Measurements from ENCODE around the gene MED7. TPM values are rescaled to one million over a fixed set of nuclear protein-coding genes. Genes with fewer than 3 reads are reported as not detected.

Gene MED7, protein sequence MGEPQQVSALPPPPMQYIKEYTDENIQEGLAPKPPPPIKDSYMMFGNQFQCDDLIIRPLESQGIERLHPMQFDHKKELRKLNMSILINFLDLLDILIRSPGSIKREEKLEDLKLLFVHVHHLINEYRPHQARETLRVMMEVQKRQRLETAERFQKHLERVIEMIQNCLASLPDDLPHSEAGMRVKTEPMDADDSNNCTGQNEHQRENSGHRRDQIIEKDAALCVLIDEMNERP
- total RNA-seq (10 to 100 TPM in 8 of 9 donors, 1 to 10 TPM in 1; 9.5 to 45.3 (median 17.2) TPM), polyA plus RNA-seq (10 to 100 TPM; 16.3 to 42.4 (median 19.6) TPM)
- long read RNA-seq, donor 1, transcript MED7-201 (2 exons, 2,402 nt): major isoform, 16 of 19 reads
- long read RNA-seq, donor 1, partial matches to known transcripts: 0 of 19 reads
- long read RNA-seq, donor 1, other reads (novel, unspliced or antisense): 0 of 19 reads
- long read RNA-seq, donor 2, transcript MED7-201 (2 exons, 2,402 nt): major isoform, 7 of 7 reads
- long read RNA-seq, donor 2, partial matches to known transcripts: 0 of 7 reads
- long read RNA-seq, donor 2, other reads (novel, unspliced or antisense): 0 of 7 reads
- long read RNA-seq, donor 3, transcript MED7-201 (2 exons, 2,402 nt): major isoform, 19 of 19 reads
- long read RNA-seq, donor 3, partial matches to known transcripts: 0 of 19 reads
- long read RNA-seq, donor 3, other reads (novel, unspliced or antisense): 0 of 19 reads
- long read RNA-seq, donor 4, transcript MED7-201 (2 exons, 2,402 nt): major isoform, 11 of 15 reads
- long read RNA-seq, donor 4, partial matches to known transcripts: 0 of 15 reads
- long read RNA-seq, donor 4, other reads (novel, unspliced or antisense): 3 of 15 reads
- long read RNA-seq, donor 5, transcript MED7-201 (2 exons, 2,402 nt): major isoform, 12 of 18 reads
- long read RNA-seq, donor 5, partial matches to known transcripts: 0 of 18 reads
- long read RNA-seq, donor 5, other reads (novel, unspliced or antisense): 2 of 18 reads
- long read RNA-seq, donor 6, transcript MED7-201 (2 exons, 2,402 nt): major isoform, 9 of 12 reads
- long read RNA-seq, donor 6, partial matches to known transcripts: 2 of 12 reads
- long read RNA-seq, donor 6, other reads (novel, unspliced or antisense): 0 of 12 reads
- long read RNA-seq, donor 7, transcript MED7-201 (2 exons, 2,402 nt): major isoform, 6 of 6 reads
- long read RNA-seq, donor 7, partial matches to known transcripts: 0 of 6 reads
- long read RNA-seq, donor 7, other reads (novel, unspliced or antisense): 0 of 6 reads
- long read RNA-seq, donor 8, transcript MED7-201 (2 exons, 2,402 nt): major isoform, 16 of 18 reads
- long read RNA-seq, donor 8, partial matches to known transcripts: 0 of 18 reads
- long read RNA-seq, donor 8, other reads (novel, unspliced or antisense): 0 of 18 reads
- long read RNA-seq, donor 9, transcript MED7-201 (2 exons, 2,402 nt): major isoform, 14 of 14 reads
- long read RNA-seq, donor 9, partial matches to known transcripts: 0 of 14 reads
- long read RNA-seq, donor 9, other reads (novel, unspliced or antisense): 0 of 14 reads
- long read RNA-seq, donor 10, transcript MED7-201 (2 exons, 2,402 nt): major isoform, 5 of 6 reads
- long read RNA-seq, donor 10, partial matches to known transcripts: 0 of 6 reads
- long read RNA-seq, donor 10, other reads (novel, unspliced or antisense): 0 of 6 reads

DNA sequence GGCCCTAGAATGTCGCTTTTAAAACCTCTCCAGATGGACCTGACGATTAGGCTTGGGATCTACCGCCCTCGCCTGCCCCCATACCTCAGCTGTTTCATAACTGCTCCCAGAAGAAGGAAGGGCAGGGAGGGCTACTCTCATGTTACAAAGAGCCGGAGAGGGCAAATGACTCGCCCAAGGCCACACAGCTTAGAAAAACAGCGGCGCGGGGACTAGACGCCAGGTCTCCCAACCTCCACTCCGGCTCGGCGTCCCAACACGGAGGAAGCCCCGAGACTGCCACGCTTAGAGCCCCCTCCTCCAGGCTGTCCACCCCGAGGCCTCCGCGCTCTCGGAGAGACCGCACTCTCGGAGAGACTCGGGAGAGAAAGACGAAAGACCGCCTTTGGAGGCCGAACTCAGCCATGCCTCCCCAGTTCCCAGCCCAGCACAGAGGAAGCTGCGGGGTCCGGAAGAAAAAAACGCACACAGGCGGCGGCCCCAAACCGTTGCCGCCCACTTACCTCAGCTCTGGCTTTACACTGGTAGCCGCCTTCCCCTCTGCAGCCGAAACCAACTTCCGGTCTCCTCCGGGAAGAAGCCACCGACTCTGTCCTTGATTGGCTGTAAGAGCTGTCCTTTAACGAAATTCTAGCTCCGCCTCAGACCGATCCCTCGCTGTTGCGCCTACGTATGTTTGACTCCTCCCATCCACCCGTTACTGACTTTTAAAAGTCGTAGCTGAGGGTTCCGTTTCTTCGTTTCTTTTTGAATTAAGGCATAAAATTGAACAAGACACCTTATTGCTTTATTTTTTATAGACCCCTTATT is at the start of gene MED7:
Gene MED7 (minus strand): TSS at position 549 of the 810 bp plus-strand sequence. CDS start 3,434 bp downstream, outside the sequence.
- H3K9me3 ChIP-seq (replicated peaks in 1 of 3): no peaks in the 10 kb centered on the region
- peak; percentile 95 to 98 (median 97) for DNase-seq
- WGBS, 4 donors: 0 to 1% (median 1%) methylated on average over 29 to 48 of the region's 48 CpGs
- intact Hi-C loops (cut with DNase I): no loop called here
- peaks cover 0 to 6% of the 10 kb centered on the region in 2 donors for H3K36me3 ChIP-seq (replicated peaks in 1 of 2)
- H3K27ac ChIP-seq: peak within 1 kb of the TSS; percentile 81 to 97 (median 93)
- TF ChIP-seq POLR2A (IDR thresholded peaks at IDR 0.05): peak; percentile 78 to 94
- TF ChIP-seq, protein P1, sequence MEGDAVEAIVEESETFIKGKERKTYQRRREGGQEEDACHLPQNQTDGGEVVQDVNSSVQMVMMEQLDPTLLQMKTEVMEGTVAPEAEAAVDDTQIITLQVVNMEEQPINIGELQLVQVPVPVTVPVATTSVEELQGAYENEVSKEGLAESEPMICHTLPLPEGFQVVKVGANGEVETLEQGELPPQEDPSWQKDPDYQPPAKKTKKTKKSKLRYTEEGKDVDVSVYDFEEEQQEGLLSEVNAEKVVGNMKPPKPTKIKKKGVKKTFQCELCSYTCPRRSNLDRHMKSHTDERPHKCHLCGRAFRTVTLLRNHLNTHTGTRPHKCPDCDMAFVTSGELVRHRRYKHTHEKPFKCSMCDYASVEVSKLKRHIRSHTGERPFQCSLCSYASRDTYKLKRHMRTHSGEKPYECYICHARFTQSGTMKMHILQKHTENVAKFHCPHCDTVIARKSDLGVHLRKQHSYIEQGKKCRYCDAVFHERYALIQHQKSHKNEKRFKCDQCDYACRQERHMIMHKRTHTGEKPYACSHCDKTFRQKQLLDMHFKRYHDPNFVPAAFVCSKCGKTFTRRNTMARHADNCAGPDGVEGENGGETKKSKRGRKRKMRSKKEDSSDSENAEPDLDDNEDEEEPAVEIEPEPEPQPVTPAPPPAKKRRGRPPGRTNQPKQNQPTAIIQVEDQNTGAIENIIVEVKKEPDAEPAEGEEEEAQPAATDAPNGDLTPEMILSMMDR (IDR thresholded peaks at IDR 0.05): no peak
- H3K4me3 ChIP-seq: peak within 1 kb of the TSS; percentile 57 to 91 (median 70)
- H3K4me1 ChIP-seq (replicated peaks in 1 of 2): peaks cover 7 to 11% of the 10 kb centered on the region in 2 donors
- no peaks in the 10 kb centered on the region for H3K27me3 ChIP-seq

DNA sequence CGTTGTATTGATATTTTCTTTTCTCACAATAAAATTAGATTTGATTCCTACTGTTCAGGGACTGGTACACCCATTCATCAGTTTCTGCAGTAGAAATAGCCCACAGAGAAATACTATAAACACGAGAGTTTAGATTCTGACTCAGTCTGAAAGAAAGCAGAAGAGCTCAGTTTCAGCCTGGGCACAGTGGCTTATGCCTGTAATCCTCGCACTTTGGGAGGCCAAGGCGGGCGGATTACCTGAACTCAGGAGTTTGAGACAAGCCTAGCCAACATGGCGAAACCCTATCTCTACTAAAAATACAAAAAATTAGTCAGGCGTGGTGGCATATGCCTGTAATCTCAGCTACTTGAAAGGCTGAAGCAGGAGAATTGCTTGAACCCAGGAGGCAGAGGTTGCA is 46.6 kb upstream of the MED7 start:
- Histone ChIP-seq H3K36me3 (replicated peaks in 1 of 2) (no peaks in the 10 kb centered on the region), H3K4me3 (no peak overlapping the region), H3K27me3 (no peaks in the 10 kb centered on the region), H3K27ac (no peak overlapping the region), H3K4me1 (replicated peaks in 1 of 2) (no peaks in the 10 kb centered on the region), H3K9me3 (replicated peaks in 1 of 3) (no peaks in the 10 kb centered on the region)
- WGBS, 4 donors: 83 to 89% (median 87%) methylated on average over 7 of the region's 7 CpGs
- no peak for DNase-seq
- intact Hi-C loops (cut with DNase I): no loop called here
- TF ChIP-seq, protein P1 (IDR thresholded peaks at IDR 0.05): no peak
- no peak for TF ChIP-seq POLR2A (IDR thresholded peaks at IDR 0.05)

DNA sequence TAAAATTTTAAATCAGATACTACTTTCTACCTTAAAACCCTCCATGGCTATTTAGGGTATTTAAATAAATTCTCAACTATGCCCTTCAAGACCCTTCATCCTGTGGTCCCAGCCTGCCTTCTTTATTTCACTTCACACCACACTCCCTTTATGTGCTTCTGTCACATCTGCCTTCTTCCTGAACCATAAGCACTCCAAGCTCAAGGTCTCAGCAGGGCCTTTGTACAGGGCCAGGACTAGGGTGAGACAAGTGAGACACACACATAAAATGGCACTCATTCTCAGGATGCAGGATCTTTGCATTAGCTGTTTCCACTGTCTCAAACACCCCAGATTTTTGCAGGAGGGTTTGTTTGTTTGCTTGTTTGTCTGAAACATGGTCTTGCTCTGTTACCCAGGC is 45.6 kb upstream of the MED7 start:
- Histone ChIP-seq H3K4me1 (replicated peaks in 1 of 2) (no peaks in the 10 kb centered on the region), H3K9me3 (replicated peaks in 1 of 3) (no peaks in the 10 kb centered on the region), H3K36me3 (replicated peaks in 1 of 2) (no peaks in the 10 kb centered on the region), H3K27me3 (no peaks in the 10 kb centered on the region), H3K4me3 (no peak overlapping the region), H3K27ac (no peak overlapping the region)
- intact Hi-C loops (cut with DNase I): no loop called here
- DNase-seq: no peak
- TF ChIP-seq POLR2A (IDR thresholded peaks at IDR 0.05): no peak
- TF ChIP-seq, protein P1 (IDR thresholded peaks at IDR 0.05): no peak

Measured in adrenal gland (tissue), 19 donors.